Endodermal cell (in vitro differentiated cells): Measurements from ENCODE around the gene REV3L. TPM values are rescaled to one million over a fixed set of nuclear protein-coding genes. Genes with fewer than 3 reads are reported as not detected.
A peak's percentile ranks its signal among the peaks of the same experiment; 100 is the strongest.

Source experiments
- DNase-seq: peaks from one replicate; pipeline ENCODE4 v3.0.0-alpha.2; 2017
- H3K27ac ChIP-seq: 2 replicates; pipeline ENCODE4 v1.5.1; 2013; ENCODE audit warnings: mild to moderate bottlenecking, low read depth, low read length, moderate library complexity
- H3K27me3 ChIP-seq: 2 replicates; pipeline ENCODE4 v1.6.1; 2013; ENCODE audit warnings: mild to moderate bottlenecking, low read length, moderate library complexity; ENCODE audit not compliant: insufficient read depth, control insufficient read depth, poor library complexity, severe bottlenecking
- H3K36me3 ChIP-seq: 2 replicates; pipeline ENCODE4 v1.7.0; 2013; ENCODE audit warnings: mild to moderate bottlenecking, low read length, moderate library complexity; ENCODE audit not compliant: control insufficient read depth, insufficient read depth
- H3K4me1 ChIP-seq: one replicate; pipeline ENCODE4 v1.7.0; 2013; ENCODE audit warnings: low read length; ENCODE audit not compliant: control insufficient read depth, insufficient read depth
- H3K4me3 ChIP-seq: 2 replicates; pipeline ENCODE4 v1.5.1; 2013; ENCODE audit warnings: mild to moderate bottlenecking, low read length, moderate library complexity
- H3K9ac ChIP-seq: 2 replicates; pipeline ENCODE4 v1.6.1; 2013; ENCODE audit warnings: mild to moderate bottlenecking, low read length, moderate library complexity; ENCODE audit not compliant: poor library complexity, severe bottlenecking; ENCODE audit errors: extremely low read depth
- H3K9me3 ChIP-seq: 2 replicates; pipeline ENCODE4 v1.6.1; 2013; ENCODE audit warnings: mild to moderate bottlenecking, low read length, moderate library complexity; ENCODE audit not compliant: control insufficient read depth
- H3K27ac Mint-ChIP-seq: 2 replicates; pipeline ENCODE4 v1.8.0; 2020; ENCODE audit warnings: mixed read lengths
- H3K27me3 Mint-ChIP-seq: 2 replicates; pipeline ENCODE4 v1.8.0; 2021; ENCODE audit warnings: mild to moderate bottlenecking, mixed read lengths; ENCODE audit not compliant: insufficient read depth
- H3K36me3 Mint-ChIP-seq: 2 replicates; pipeline ENCODE4 v1.8.0; 2020; ENCODE audit warnings: low read depth, mixed read lengths
- H3K4me1 Mint-ChIP-seq: 2 replicates; pipeline ENCODE4 v1.8.0; 2020; ENCODE audit warnings: mixed read lengths
- H3K4me3 Mint-ChIP-seq: 2 replicates; pipeline ENCODE4 v1.8.0; 2020; ENCODE audit warnings: mild to moderate bottlenecking, moderate library complexity, mixed read lengths
- H3K9me3 Mint-ChIP-seq: 2 replicates; pipeline ENCODE4 v1.8.0; 2020; ENCODE audit warnings: mild to moderate bottlenecking, mixed read lengths
- CTCF ChIP-seq: fragments of 200-600 bp; sonication (generic); conservative IDR thresholded peaks from 2 replicates; pipeline ENCODE4 v1.5.0; 2021; ENCODE audit warnings: antibody characterized with exemption, mild to moderate bottlenecking
- WGBS, 2 experiments: methylation state at CpG; one replicate each; pipeline versions ENCODE4 v1.1.5 to v1.1.7; 2013; ENCODE audit warnings: missing lambda C conversion rate in 2 of 2, mixed read lengths in 1 of 2; ENCODE audit not compliant: insufficient coverage in 1 of 2, insufficient read length in 1 of 2; 5-methylcytosine and 5-hydroxymethylcytosine counted together
- long read RNA-seq, 4 experiments: library from polyadenylated mRNA in 2 of 4; library from RNA in 1 of 4; library from capped mRNA in 1 of 4; stranded (forward) in 3 of 4; unstranded in 1 of 4; transcript quantifications; one replicate each; pipeline ENCODE4 v2.0.0, GENCODE V29; 2020 to 2021; ENCODE audit warnings: inconsistent platforms in 1 of 4
- polyA plus RNA-seq, 2 experiments: library from polyadenylated mRNA; stranded (reverse); fragments of 50-300 nt; gene quantifications; one replicate each; pipeline ENCODE4 v1.2.3, GENCODE V29; 2013
- total RNA-seq, 2 donors: library from RNA; stranded (reverse); fragmentation: NEBNext Ultra II Directional in 1 of 2; extraction: Animal tissue kit (Norgen Biotek cat#: 25700) in 1 of 2; gene quantifications; 2 replicates in 1 of 2; 3 replicates in 1 of 2; pipeline ENCODE4 v1.2.1, GENCODE V29; 2021

REV3L gene, protein sequence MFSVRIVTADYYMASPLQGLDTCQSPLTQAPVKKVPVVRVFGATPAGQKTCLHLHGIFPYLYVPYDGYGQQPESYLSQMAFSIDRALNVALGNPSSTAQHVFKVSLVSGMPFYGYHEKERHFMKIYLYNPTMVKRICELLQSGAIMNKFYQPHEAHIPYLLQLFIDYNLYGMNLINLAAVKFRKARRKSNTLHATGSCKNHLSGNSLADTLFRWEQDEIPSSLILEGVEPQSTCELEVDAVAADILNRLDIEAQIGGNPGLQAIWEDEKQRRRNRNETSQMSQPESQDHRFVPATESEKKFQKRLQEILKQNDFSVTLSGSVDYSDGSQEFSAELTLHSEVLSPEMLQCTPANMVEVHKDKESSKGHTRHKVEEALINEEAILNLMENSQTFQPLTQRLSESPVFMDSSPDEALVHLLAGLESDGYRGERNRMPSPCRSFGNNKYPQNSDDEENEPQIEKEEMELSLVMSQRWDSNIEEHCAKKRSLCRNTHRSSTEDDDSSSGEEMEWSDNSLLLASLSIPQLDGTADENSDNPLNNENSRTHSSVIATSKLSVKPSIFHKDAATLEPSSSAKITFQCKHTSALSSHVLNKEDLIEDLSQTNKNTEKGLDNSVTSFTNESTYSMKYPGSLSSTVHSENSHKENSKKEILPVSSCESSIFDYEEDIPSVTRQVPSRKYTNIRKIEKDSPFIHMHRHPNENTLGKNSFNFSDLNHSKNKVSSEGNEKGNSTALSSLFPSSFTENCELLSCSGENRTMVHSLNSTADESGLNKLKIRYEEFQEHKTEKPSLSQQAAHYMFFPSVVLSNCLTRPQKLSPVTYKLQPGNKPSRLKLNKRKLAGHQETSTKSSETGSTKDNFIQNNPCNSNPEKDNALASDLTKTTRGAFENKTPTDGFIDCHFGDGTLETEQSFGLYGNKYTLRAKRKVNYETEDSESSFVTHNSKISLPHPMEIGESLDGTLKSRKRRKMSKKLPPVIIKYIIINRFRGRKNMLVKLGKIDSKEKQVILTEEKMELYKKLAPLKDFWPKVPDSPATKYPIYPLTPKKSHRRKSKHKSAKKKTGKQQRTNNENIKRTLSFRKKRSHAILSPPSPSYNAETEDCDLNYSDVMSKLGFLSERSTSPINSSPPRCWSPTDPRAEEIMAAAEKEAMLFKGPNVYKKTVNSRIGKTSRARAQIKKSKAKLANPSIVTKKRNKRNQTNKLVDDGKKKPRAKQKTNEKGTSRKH (N-terminal part only)
- total RNA-seq, result 10 to 100 TPM; 19.2 to 28.1 TPM
- 8.8 TPM for polyA plus RNA-seq (2013, experiment 1 of 2)
- 10.2 TPM for polyA plus RNA-seq (2013, experiment 2 of 2)
- long read RNA-seq, experiment 1, partial matches to known transcripts, result 4 of 6 reads
- long read RNA-seq, experiment 1, other reads (novel, unspliced or antisense), result 2 of 6 reads
- long read RNA-seq, experiment 2, full-length matches to known transcripts, result 3 of 14 reads
- long read RNA-seq, experiment 2, partial matches to known transcripts, result 4 of 14 reads
- long read RNA-seq, experiment 2, other reads (novel, unspliced or antisense), result 7 of 14 reads
- long read RNA-seq, experiment 3, partial matches to known transcripts, result 7 of 15 reads
- long read RNA-seq, experiment 3, other reads (novel, unspliced or antisense), result 8 of 15 reads
- long read RNA-seq, experiment 4, partial matches to known transcripts, result 3 of 5 reads
- long read RNA-seq, experiment 4, other reads (novel, unspliced or antisense), result 2 of 5 reads

GRCh38 chr6:111482959-111483735 is at the start of gene REV3L:
Gene REV3L, minus strand, starts transcription at chr6:111483218. Its CDS starts 330 bp downstream, at chr6:111482888.
- H3K9me3 Mint-ChIP-seq, result peaks cover 11% of the 10 kb centered on the region
- H3K27ac ChIP-seq, result peak within 1 kb of the TSS; percentile 97
- H3K36me3 ChIP-seq, result peaks cover 20% of the 10 kb centered on the region
- H3K36me3 Mint-ChIP-seq, result peaks cover 16% of the 10 kb centered on the region
- peaks cover 2% of the 10 kb centered on the region for H3K4me1 ChIP-seq
- H3K27ac Mint-ChIP-seq, result peak within 1 kb of the TSS; percentile 98
- TF ChIP-seq CTCF, result no peak
- 0% methylated on average over 1 to 84 of the region's 84 CpGs for WGBS, 2 experiments
- peak within 1 kb of the TSS; percentile 94 for H3K9ac ChIP-seq
- H3K27me3 Mint-ChIP-seq, result peaks cover 24% of the 10 kb centered on the region
- H3K4me3 ChIP-seq, result peak within 1 kb of the TSS; percentile 96
- peaks cover 28% of the 10 kb centered on the region for H3K4me1 Mint-ChIP-seq
- DNase-seq, result peak; percentile 96
- peaks cover 15% of the 10 kb centered on the region for H3K27me3 ChIP-seq
- peak within 1 kb of the TSS; percentile 88 for H3K4me3 Mint-ChIP-seq
- peaks cover 13% of the 10 kb centered on the region for H3K9me3 ChIP-seq

GRCh38 chr6:111531185-111531584 is 48.2 kb upstream of the REV3L start:
- Histone ChIP-seq H3K27ac (no peak overlapping the region), H3K9me3 (no peaks in the 10 kb centered on the region), H3K27me3 (no peaks in the 10 kb centered on the region), H3K4me3 (no peak overlapping the region), H3K36me3 (no peaks in the 10 kb centered on the region), H3K4me1 (peaks cover 1% of the 10 kb centered on the region), H3K9ac (no peak overlapping the region)
- WGBS, 2 experiments, result 97 to 100% methylated on average over 5 of the region's 5 CpGs
- Mint-ChIP-seq H3K27ac (no peak overlapping the region), H3K27me3 (no peaks in the 10 kb centered on the region), H3K4me1 (peaks cover 19% of the 10 kb centered on the region), H3K9me3 (no peaks in the 10 kb centered on the region), H3K4me3 (no peak overlapping the region), H3K36me3 (no peaks in the 10 kb centered on the region)
- DNase-seq, result no peak
- no peak for TF ChIP-seq CTCF
